RWPE2 (cell line): ENCODE data around the gene MTUS2.

Experiments
- ATAC-seq: fragments of 200-7000 bp; cut with Tn5 transposase; 3 replicates; pipeline ENCODE4 v1.9.1; 2021; ENCODE audit warnings: low read depth
- DNase-seq: peaks from one replicate; pipeline ENCODE4 v3.0.0-alpha.2; 2020; ENCODE audit warnings: low spot score
- H3K27ac ChIP-seq: fragments of 450-650 bp; 2 replicates; pipeline ENCODE4 v1.5.1; 2017; ENCODE audit warnings: mild to moderate bottlenecking; ENCODE audit not compliant: poor library complexity, severe bottlenecking
- H3K27me3 ChIP-seq: fragments of 250-450 bp; sonication (Bioruptor Pico); 2 replicates; pipeline ENCODE4 v1.5.1; 2021; ENCODE audit warnings: mild to moderate bottlenecking, moderate library complexity; ENCODE audit not compliant: insufficient read depth, poor library complexity, severe bottlenecking
- H3K36me3 ChIP-seq: fragments of 250-450 bp; sonication (Bioruptor Pico); 2 replicates; pipeline ENCODE4 v1.5.1; 2020; ENCODE audit warnings: low read depth, mild to moderate bottlenecking, moderate library complexity
- H3K4me1 ChIP-seq: fragments of 250-450 bp; sonication (Bioruptor Pico); 2 replicates; pipeline ENCODE4 v1.5.1; 2021; ENCODE audit warnings: mild to moderate bottlenecking, moderate library complexity; ENCODE audit not compliant: insufficient read depth, poor library complexity, severe bottlenecking
- H3K4me3 ChIP-seq: fragments of 250-450 bp; sonication (Bioruptor Pico); 2 replicates; pipeline ENCODE4 v1.5.1; 2021; ENCODE audit warnings: mild to moderate bottlenecking, moderate library complexity; ENCODE audit not compliant: severe bottlenecking
- H3K9me3 ChIP-seq: fragments of 250-450 bp; sonication (Bioruptor Pico); 2 replicates; pipeline ENCODE4 v1.5.1; 2021; ENCODE audit warnings: mild to moderate bottlenecking, moderate library complexity; ENCODE audit not compliant: severe bottlenecking
- TF ChIP-seq, protein P1 (sequence below): fragments of 450-650 bp; IDR thresholded peaks from one replicate; pipeline ENCODE4 v1.5.1; 2017; ENCODE audit warnings: mild to moderate bottlenecking, moderate library complexity; ENCODE audit not compliant: poor library complexity, severe bottlenecking

Gene MTUS2

DNA sequence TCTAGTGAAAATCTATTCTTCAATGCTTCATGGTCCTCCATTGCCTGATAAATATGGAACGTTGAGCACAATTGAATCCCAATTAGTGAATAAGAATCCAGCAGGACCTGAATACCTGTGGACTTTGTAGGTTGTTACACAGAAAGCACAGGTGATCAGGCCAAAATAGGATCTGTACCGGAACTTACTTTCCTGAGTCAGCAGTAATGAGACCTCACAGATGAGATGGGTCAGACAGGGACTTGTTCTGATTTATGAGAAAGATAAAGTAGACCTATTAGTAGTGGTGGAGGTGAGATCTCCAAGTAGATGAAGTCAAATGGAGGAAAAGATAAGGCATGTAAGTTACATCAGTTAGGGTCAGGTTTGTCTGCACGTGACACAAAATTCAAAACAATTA is 351.1 kb downstream of the MTUS2 start:
- Histone ChIP-seq H3K4me1 (no peaks in the 10 kb centered on the region), H3K9me3 (no peaks in the 10 kb centered on the region), H3K27ac (no peak overlapping the region), H3K36me3 (no peaks in the 10 kb centered on the region), H3K27me3 (no peaks in the 10 kb centered on the region), H3K4me3 (no peak overlapping the region)
- ATAC-seq (no peak), DNase-seq (no peak)
- TF ChIP-seq, protein P1, sequence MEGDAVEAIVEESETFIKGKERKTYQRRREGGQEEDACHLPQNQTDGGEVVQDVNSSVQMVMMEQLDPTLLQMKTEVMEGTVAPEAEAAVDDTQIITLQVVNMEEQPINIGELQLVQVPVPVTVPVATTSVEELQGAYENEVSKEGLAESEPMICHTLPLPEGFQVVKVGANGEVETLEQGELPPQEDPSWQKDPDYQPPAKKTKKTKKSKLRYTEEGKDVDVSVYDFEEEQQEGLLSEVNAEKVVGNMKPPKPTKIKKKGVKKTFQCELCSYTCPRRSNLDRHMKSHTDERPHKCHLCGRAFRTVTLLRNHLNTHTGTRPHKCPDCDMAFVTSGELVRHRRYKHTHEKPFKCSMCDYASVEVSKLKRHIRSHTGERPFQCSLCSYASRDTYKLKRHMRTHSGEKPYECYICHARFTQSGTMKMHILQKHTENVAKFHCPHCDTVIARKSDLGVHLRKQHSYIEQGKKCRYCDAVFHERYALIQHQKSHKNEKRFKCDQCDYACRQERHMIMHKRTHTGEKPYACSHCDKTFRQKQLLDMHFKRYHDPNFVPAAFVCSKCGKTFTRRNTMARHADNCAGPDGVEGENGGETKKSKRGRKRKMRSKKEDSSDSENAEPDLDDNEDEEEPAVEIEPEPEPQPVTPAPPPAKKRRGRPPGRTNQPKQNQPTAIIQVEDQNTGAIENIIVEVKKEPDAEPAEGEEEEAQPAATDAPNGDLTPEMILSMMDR = no peak

DNA sequence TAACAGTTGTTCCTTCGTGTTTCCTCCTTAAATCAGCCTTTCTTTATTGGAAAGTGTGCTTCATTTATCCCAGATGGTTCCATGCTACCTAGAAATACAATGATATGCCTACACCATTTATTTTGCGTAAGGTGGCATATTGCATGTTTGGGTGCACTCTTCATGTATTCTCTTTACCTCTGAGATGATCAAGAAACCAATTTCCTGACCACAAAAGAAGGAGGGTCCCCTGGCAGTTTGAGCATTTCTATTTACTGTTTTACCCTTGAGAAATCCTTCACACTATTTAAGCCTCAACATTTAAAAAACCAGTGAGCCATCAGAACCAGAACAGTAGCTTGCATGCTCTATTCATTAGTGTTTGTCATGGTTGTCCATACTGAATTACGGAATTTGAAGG is 354.0 kb downstream of the MTUS2 start:
- TF ChIP-seq, protein P1 = no peak
- no peaks in the 10 kb centered on the region for H3K27me3 ChIP-seq
- no peaks in the 10 kb centered on the region for H3K36me3 ChIP-seq
- no peaks in the 10 kb centered on the region for H3K9me3 ChIP-seq
- H3K27ac ChIP-seq = no peak overlapping the region
- H3K4me1 ChIP-seq = no peaks in the 10 kb centered on the region
- DNase-seq (no peak), ATAC-seq (no peak)
- H3K4me3 ChIP-seq = no peak overlapping the region

DNA sequence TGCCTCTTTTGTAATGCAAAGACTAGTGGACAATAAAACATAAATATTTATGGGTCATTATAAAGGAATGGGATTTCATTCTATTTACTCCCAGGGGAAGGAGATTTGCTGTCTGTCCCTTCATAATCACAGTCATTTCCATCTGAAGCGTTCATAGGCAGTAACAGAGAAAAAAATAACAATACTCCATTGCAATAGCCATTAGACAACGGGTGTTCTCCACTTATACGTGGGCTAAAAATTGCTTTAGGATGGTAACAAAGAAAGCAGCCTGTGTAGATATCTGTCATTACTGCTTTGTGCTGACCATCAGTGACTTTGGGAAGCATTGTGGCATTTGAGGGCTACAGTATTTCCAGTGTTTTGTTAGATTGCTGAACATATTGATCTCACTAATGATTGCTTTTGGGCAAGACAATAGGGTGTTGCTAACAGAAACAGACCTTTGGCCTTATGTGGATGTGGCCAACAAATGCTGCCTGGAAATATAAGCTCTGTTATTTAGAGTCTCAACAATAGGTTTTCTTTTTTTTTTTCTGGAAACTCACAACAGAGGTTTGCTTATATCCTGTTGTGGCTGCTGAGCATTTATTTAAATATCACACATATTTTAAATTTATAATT is 355.2 kb downstream of the MTUS2 start:
- DNase-seq = no peak
- TF ChIP-seq, protein P1 = no peak
- H3K4me3 ChIP-seq = no peak overlapping the region
- H3K9me3 ChIP-seq = no peaks in the 10 kb centered on the region
- H3K27ac ChIP-seq = no peak overlapping the region
- no peaks in the 10 kb centered on the region for H3K27me3 ChIP-seq
- no peaks in the 10 kb centered on the region for H3K36me3 ChIP-seq
- H3K4me1 ChIP-seq = no peaks in the 10 kb centered on the region
- ATAC-seq = no peak

DNA sequence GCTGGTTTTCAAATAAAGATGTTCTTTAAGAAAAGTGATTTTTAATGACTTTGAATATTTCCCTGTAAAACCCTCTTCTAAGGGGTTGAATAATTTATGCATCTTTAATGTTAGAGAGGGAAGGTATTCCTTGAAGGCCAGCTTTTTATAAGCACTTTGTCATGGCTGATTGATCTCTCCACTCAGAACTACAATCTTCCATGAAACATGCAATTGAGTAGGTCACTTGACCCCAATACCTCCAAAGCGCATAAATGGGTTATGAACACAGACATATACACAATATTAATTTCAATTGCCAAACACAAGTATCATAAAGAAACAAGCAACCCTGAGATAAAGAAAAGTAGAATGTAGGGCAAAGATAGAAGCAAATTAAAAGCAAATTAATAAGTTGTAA is 359.9 kb downstream of the MTUS2 start:
- H3K4me3 ChIP-seq = no peak overlapping the region
- ATAC-seq = no peak
- H3K9me3 ChIP-seq = no peaks in the 10 kb centered on the region
- no peaks in the 10 kb centered on the region for H3K4me1 ChIP-seq
- DNase-seq = no peak
- TF ChIP-seq, protein P1 = no peak
- H3K27me3 ChIP-seq = no peaks in the 10 kb centered on the region
- H3K36me3 ChIP-seq = no peaks in the 10 kb centered on the region
- no peak overlapping the region for H3K27ac ChIP-seq

DNA sequence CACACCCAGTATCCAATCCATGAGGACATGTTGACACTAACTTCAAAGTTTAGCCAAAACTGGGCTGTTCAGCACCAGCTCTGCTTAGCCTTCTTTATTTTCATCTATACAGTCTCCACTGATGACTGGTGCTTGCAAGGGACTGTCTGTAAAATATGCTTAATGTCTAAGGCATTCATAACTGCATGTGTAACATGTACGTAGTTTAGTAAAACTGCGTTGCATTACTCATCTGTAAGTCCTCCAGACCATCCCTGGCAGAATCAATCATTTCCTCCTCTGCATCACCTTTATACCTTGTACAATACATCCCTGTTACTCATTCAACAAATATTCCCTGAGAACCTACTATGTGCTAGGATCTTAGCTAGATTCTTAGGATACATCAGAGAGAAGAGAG is 362.1 kb downstream of the MTUS2 start:
- Histone ChIP-seq H3K27ac (no peak overlapping the region), H3K4me1 (no peaks in the 10 kb centered on the region)
- ATAC-seq = no peak

More for the DNA sequence above, 362.1 kb downstream of the MTUS2 start:
- H3K36me3 ChIP-seq = no peaks in the 10 kb centered on the region
- H3K4me3 ChIP-seq = no peak overlapping the region
- H3K9me3 ChIP-seq = no peaks in the 10 kb centered on the region
- H3K27me3 ChIP-seq = no peaks in the 10 kb centered on the region
- TF ChIP-seq, protein P1 = no peak
- no peak for DNase-seq
